HG03103 (cell line): ENCODE measurements around the gene SLC41A3.
"Not testable (repeated sequence)": the region's sequence is repeated elsewhere in the genome, so short reads cannot be mapped to it uniquely, and the experiment has no call there.

Experiments used
- ATAC-seq: cut with Tn5 transposase; IDR thresholded peaks from one replicate; pipeline ENCODE4 v1.9.1; 2021; ENCODE audit warnings: low read depth; ENCODE audit not compliant: unreplicated experiment

Gene SLC41A3

DNA sequence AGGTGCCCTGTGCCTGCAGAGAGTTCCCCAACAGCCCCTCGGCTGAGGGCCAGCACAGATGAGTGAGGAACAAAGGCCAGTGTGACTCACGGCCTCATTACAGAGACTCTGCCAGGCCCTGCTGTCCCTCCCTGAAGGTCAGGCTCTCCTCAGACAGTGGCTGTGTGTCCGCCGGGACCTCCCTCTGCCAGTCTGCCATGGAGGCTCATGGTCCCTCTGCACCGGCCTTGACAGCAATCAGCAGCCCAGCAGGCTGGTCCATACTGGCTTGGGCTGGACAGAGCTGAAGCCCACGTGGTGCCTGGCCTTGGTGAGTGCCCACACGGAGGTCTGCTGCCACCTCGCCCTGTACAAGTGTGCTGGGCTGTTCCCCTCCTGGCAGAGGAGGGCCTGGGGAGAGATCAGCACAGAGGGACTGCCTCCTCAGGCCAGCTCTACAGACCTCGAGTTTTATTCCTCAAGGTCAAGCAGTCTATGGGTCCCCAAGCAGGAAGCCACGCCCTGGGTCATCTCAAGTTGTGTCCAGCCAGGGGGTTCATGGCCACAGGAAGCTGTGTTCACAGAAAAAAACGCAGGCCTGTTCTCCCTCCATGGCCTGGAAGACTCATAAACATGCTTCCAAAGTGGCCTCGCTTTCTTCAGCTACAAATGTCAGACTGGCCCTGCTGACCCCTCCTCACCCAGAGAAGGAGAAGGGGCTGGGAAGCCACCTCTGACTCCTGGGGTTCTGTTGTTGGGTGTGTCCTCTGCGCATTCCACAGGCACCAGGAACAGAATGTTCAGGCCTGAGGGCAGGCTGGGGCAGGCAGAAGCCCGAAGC lies 27.0 kb downstream of the SLC41A3 start:
- no peak for ATAC-seq

DNA sequence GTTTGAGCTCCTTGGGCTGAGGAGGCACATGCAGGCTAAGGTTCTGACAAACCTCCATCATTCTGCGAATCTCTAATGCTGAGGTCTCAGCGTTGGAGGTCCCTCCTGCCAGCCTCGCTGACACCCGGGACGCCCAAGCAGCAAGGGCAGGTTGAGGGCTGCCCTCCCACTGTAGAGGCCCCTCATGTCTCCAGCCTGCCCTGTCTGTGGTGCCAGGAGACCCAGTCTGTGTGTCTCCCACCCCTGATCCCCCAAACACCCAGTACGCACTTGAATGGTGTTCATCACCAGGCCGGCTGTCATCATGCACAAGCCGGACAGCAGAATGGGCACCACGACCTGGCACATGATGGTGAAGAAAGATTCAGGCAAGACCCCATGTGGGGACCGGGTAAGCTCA lies 27.8 kb downstream of the SLC41A3 start:
- ATAC-seq = no peak

DNA sequence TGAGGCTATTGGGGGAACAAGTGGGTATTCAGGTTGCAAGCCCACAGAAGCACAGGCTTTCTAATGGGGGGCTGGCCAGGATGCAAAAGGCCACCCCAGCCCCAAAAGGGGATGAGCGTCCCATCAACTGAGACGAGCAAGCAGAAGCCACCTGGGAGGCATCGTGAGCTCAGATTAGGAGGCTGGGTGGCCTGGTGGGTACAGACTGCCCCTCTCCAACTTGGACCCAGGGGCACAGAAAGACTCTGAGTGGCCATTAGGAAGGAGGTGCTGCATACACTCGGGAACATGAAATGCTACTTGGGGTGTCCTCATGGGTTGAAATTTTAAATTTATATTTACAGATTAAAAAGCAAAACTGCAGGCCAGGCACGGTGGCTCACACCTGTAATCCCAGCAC lies 29.1 kb downstream of the SLC41A3 start:
- ATAC-seq = no peak

DNA sequence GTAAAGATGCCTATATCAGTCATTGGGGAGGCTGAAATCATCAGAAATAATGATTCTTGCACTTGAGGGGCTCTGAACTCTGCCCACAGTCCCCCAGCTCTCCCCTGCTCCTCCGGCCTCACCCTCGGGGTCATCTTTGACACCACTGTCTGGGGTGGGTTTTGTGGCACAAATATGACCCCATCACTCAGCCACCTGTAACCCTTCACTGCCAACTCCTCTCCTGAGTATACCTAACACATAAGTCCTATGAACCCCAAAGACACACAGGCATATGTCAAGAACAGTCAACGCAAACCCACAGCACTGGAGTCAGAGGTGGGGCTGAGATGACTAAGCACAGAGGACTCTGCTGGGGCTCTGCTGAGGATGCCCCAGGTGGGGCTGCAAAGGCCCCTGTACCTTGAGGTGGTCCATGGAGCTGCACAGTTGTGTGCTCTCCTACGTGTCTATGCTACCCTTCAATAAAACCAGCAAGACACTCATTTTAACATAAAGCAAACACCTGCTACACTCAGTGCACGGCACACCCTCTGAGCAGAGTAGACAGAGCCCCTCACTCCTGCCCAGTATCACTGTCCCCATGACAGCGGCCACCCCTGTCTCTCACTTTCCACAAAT lies 29.9 kb downstream of the SLC41A3 start:
- ATAC-seq = no peak

DNA sequence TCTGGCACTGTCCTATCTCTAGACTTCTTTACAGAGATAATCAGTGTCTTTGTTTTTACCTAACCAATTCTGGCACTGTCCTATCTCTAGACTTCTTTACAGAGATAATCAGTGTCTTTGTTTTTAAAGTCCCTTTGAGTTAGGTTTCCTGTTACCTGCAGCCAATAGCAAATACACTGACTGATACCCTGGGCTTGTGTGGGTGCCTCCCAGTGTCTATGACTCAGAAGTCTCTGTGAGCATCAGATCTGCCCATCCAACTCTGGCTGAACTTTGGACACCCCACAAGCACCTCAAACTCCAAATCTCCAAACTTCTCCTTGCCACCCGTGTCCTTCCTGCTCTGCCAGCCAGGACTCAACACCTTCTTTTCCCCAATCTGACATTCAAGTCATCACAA lies 30.4 kb downstream of the SLC41A3 start:
- no peak for ATAC-seq

DNA sequence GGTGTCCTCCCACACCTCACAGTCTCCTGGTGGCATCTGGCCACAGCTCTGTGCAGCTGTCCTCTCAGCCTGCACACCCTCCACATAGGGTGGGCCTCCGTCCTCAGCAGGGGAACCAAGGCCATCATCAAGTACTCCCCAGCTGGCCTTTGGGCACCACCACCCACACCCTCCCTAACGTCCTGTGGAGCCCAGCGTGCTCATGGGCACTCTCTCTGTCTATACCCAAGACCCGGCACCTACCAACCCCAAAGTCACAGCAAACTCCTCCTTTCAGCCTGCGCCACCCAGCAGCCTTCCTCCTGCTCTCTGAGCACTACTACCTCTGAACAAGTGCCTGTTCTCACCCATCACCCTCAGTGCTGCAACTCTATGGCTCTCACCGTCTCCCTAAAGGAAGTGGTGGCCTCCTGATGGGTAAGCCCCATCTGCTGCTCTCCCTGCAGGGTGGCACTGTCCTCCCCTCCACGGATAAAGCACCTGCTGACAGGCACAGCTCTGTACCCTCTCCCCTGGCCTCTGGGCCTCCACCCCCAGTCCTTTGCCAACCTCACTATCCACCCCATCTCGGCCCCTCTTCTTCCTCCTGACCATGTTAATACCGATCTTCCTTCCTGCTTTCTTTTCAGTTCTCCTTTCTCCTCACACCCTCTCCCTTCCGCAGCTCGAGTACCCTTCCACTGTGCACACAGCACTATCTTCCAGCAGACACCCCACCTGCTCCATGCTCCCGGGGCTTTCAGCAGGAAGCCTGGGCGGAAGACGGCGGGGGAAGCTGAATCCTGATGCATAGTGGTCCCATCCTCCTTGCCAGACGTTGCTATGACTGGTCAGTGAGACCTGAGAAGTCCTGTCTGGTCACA lies 31.5 kb downstream of the SLC41A3 start:
- no peak for ATAC-seq

DNA sequence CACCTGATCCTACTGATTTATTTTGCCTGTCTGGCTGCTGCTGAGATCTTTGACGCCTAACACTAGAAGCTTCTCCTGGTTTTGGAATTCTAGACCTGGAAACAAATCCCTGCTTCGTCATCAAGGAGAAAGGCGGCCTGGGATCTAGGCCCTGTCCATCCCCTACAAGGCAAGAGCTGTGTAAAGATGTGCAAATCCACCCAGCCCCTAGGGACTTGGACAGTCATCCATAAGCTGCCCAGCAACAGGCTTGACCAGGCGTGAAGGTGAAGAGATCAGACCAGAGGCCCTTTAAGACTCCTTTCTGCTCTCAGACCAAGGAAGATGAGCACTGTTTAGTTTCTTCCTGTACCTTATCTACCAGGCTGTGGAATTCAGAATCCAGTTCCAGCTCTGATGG lies 32.2 kb downstream of the SLC41A3 start:
- no peak for ATAC-seq

DNA sequence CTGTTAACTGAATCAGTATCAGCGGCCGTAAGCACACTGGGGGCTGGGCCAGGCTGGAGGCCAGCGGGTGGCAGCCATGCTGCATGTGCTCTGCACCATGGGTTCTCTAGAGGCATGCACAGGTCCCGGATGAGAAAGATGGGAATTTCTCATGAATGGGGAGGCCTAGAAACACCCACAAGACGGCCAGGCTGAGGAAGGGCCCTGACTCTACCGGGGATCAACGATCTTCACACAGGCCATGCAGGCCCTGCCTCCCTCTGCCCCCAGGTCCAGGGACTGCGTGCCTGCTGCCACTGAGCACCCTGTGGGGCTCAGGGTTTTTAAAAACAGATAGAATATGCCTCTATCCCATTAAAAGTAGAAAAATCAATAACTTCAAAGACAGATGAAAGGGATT lies 32.7 kb downstream of the SLC41A3 start:
- no peak for ATAC-seq

DNA sequence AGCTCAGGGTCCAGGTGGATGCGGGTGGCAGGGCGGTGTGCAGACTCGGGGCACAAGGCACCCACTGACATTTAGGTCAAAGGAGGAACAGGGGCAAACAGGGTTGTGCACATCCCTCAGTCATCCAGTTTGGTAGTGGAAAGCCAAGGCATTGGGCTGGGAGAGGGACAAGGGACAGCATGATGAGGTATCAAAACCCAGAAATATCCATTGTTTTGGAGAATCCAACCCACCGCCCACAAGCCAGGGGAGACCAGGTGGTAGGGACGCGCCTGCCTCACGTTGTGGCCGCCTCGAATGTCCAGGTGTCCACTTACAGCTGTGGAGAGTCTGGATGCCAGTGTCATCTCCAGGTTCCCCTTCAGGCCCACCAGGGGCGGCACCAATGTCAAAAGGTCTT lies 33.3 kb downstream of the SLC41A3 start:
- no peak for ATAC-seq

DNA sequence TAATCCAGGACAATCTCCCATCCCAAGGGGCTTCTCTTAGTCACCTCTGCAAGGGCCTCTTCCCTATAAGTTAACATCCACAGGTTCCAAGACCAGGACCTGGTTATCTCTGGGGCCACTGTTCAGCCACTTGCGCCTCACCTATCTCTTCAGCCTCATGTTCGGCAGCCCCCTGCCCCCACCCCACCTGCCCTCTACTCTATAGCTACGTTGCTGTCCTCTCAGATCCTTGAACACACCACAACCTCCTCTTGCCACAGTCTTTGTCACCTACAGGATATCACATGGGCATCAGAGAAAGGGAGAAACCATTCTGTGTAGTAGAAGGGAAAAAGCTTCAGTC lies 33.9 kb downstream of the SLC41A3 start:
- no peak for ATAC-seq

DNA sequence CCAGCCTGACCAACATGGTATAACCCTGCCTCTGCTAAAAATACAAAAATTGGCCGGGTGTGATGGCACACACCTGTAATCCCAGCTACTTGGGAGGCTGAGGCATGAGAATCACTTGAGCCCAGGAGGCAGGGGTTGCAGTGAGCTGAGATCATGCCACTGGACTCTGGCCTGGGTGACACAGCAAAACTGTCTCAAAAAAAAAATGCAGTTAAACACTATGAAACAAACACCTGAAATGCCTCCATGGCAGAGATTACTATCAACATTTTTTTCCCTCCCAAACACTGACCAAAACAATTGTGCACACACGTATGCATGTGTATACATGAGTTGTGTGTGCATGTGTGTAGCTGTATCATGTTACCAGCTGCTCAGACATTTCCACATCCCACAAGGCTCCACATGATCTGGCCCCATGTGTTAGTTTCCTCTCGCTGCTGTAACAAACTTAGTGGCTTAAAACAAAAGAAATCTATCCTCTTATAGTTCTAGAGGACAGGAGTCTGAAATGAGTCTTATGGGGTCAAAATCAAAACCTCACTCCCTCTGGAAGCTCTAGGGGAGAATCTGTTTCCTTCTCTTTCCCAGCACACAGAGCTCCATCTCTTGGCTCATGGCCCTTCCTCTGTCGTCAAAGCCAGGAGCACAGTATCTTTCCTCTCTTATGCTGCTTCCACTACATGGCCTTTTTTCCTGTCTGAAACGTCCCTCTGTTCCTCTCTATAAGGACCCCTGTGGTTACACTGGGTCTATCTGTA lies 34.5 kb downstream of the SLC41A3 start:
- ATAC-seq = no peak

DNA sequence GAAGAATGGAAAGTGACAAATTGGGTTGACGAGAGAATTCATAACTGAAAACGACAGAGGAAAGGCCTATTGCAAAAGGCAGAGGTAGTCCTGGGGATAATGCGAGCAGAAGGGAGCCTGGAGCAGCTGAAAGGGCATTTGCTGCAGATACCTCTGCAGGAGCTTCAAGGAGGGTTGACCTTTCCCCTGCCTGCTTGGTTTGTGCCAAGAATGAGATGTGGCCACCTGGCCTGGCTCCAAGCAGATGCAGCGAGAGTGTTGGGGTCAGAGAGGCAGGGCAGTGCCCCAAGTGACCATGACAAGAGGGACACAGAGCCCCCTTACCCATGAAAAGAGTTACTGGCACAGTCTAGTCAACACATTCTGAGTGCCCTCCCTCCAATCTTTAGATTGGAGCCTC lies 43.5 kb downstream of the SLC41A3 start:
- ATAC-seq = no peak

DNA sequence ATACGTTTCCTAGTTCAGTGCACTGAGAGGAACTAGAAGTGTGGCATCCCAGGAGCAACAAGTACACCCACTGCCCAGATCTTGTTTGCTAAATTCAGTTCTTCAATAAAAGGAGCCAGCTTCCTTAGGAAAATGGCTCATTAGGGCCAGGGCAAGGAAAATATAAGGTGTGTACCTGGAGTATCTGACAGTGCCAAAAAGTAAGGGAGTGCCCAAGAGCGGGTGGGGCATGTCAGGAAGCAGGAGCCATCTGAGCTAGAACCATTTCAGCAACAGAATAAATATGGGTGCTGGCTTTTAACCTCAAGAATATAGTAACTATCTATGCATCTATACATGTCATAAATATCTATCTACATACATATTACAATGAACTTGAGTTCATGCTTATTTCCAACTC lies 44.1 kb downstream of the SLC41A3 start:
- no peak for ATAC-seq

DNA sequence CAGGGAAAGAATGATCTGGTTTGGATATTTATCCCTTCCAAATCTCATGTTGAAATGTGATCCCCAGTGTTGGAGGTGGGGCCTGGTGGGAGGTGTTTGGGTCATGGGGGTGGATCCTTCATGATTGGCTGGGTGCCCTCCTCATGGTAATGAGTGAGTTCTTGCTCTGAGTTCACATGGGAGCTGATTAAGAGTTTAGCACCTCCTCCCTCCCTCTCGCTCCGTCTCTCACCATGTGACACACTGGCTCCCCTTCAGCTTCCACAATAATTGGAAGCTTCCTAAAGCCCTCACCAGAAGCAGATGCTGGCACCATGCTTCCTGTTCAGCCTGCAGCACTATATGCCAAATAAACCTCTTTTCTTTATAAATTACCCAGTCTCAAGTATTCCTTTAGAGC lies 45.1 kb downstream of the SLC41A3 start:
- not testable (repeated sequence) for ATAC-seq

DNA sequence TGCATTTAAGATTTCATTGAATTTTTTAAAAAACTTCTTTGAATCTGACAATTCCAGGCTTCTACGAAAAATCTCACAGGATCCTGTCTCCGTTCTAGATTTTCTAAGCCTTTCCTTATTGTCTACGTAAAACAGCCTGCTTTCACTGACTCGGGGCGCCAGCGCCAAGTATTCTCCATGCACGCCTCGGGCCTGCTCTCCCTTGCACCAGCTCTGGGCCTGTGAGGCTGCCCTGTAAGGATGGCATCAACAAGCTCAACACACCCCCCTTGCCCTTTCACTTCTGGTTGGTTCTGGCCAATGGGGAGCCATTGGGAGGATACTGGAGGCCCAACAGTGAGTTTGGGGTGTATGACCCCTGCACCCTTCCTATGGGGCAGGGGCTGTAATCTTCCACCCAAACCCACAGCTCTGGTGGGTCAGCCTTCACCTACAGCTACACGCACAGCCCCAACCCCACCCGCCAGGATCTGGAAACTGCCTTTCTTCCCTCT lies 47.8 kb downstream of the SLC41A3 start:
- no peak for ATAC-seq

DNA sequence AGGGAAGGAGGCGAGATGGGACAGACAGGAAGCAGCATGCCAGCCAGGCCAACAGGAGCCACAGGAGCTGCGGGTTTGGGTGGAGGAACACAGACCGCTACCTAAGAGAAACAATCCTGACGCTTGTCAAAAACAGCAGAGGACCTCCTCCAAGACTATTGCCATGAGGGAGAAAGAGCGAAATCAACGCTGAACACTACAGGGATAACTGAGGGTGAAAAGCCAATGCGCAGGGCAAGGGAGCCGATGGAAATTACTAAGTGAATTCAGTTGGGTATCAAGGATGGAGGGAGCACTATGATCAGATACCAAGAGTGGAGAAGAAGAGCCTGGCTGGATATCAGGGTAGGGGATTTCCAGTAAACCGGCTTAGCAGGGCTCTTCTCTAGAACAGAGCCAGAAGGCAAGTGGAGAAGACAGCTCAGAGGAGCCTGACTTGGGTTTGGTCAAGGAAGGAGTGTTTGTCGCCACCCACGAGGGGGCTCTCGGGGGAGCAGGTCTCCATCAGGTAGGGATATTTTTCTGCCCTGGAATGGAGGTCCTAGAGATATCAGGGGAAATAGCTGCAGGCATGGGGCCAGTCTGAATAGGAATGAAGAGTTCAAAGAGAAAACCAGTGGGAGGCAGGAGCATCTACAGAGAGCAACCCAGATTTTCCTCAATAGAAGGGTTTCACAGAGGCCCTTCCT lies 48.4 kb downstream of the SLC41A3 start:
- no peak for ATAC-seq

DNA sequence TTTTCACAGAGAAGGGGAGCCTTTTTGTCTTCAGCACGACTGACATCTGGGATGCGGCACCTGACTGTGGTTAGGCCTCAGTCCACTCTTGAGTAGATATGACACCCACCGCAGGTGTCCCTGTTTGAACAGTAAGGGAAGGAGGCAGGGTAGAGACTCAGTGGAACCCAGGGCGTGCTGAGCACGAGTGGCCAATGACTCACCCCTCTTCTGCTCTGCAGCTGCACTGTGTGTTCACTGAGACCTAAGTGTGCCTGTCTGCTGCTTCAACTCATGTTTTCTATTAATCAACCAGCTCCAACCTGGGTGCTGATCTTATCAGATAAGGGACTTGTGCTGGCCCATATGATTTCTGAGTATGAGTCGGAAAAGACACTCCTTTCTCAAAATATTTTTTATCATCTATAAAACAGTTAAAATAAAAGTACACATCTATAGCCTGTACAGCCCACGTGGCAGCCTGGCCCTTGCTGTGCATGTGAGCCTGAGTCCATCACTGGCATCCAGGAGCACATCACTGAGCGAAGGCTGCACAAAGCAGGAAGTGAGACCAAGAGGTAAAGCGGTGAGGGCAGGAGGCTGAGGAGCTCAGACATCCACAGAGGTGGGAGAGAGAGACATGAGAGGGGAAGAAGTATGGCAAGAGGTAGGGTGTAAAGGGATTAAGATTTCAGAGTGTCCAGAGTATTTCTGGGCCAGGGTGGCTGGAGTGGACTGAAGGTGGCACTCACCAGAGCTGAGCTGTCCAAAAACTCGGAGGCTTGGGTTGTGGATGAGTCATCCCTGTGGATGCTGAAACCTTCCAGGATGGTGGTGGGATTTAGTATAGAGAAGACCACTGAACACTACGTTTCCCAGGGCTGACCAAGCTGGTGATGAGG lies 49.2 kb downstream of the SLC41A3 start:
- ATAC-seq = no peak

DNA sequence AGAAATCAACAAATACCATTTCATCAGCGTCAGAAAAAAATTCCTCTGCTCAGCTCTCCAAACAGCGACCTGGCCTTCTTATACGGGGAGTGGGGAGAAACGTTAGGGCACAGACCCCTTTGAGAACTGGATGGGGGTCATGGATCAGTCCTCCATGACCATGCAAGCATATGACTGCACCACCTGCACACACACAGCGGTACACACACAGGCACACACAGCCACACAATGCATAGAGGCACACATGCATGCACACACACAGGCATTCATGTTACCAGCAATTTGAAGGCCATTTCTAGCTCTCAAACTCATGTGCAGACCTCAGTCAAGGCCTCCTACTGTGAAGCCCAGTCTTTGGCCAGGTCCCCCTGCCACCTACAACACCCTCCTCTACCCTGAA lies 50.2 kb downstream of the SLC41A3 start:
- ATAC-seq = no peak
